ENCODE measurements around the gene ZDHHC3.
A peak's percentile ranks its signal among the peaks of the same experiment; 100 is the strongest.

Gene ZDHHC3

DNA sequence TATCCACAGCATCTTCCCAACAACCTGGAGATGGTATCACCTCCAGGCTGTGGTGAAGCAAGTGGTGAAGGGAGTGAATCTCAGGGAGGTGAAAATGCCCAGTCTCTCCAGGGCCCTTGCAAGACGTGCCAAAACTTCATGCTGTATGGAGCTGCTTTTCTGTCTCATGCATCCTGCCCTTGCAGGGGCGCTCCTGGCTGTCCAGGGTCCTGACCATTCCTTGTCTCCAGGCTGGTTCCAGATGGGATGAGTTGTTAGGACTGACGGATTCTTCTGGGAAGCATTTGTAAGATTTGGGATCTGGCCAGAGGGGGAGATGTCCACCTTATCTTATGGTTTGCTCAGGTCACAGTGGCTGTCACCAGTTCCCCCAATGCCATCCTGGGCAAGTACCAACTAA lies 85.7 kb downstream of the ZDHHC3 start:
- no peak overlapping the region for H2BK12ac ChIP-seq (ENCODE audit: low read length)
- no peaks in the 10 kb centered on the region for H3K79me2 ChIP-seq (ENCODE audit: control insufficient read depth, insufficient read depth, low read length, poor library complexity)
- no peak overlapping the region for H3K18ac ChIP-seq (ENCODE audit: low read length)
- no peak overlapping the region for H3K4me2 ChIP-seq (ENCODE audit: low read length)
- H3K27ac ChIP-seq (ENCODE audit: low read depth, low read length) = no peak overlapping the region
- no peak overlapping the region for H2BK120ac ChIP-seq (ENCODE audit: insufficient read depth, low read length, poor library complexity)
- no peak overlapping the region for H4K12ac ChIP-seq (ENCODE audit: low read depth, low read length)
- H3K9me3 ChIP-seq (ENCODE audit: insufficient read depth, low read depth, low read length) = no peaks in the 10 kb centered on the region
- H2BK5ac ChIP-seq (ENCODE audit: low read depth, low read length, poor library complexity) = no peak overlapping the region
- H3K36me3 ChIP-seq (ENCODE audit: control insufficient read depth in 1 of 2, insufficient read depth in 2 of 2, low read length in 2 of 2) = no peaks in the 10 kb centered on the region
- H4K8ac ChIP-seq (ENCODE audit: low read depth, low read length) = no peak overlapping the region
- H4K91ac ChIP-seq (ENCODE audit: low read depth, low read length) = no peak overlapping the region
- H2AK5ac ChIP-seq (ENCODE audit: low read length) = no peak overlapping the region
- H3K27me3 ChIP-seq (ENCODE audit: insufficient read depth, low read length) = no peaks in the 10 kb centered on the region
- H3K4me1 ChIP-seq (ENCODE audit: control insufficient read depth in 1 of 2, insufficient read depth in 2 of 2, low read length in 2 of 2) = peaks cover 2 to 7% of the 10 kb centered on the region in 2 experiments
- H2AFZ ChIP-seq (ENCODE audit: insufficient read depth, low read length, poor library complexity) = no peak overlapping the region
- WGBS (ENCODE audit: extremely low coverage, insufficient coverage, insufficient read length) = no CpG with 5 or more reads among the region's 3 CpGs
- DNase-seq = no peak
- no peak overlapping the region for H3K4me3 ChIP-seq (ENCODE audit: low read depth, low read length)
- no peaks in the 10 kb centered on the region for H3K79me1 ChIP-seq (ENCODE audit: low read length)
- no peak overlapping the region for H3K23ac ChIP-seq (ENCODE audit: low read length)
- H3K9ac ChIP-seq (ENCODE audit: low read length) = no peak overlapping the region
- H3K4ac ChIP-seq (ENCODE audit: low read depth, low read length) = no peak overlapping the region
- H3K14ac ChIP-seq (ENCODE audit: low read length) = no peak overlapping the region

DNA sequence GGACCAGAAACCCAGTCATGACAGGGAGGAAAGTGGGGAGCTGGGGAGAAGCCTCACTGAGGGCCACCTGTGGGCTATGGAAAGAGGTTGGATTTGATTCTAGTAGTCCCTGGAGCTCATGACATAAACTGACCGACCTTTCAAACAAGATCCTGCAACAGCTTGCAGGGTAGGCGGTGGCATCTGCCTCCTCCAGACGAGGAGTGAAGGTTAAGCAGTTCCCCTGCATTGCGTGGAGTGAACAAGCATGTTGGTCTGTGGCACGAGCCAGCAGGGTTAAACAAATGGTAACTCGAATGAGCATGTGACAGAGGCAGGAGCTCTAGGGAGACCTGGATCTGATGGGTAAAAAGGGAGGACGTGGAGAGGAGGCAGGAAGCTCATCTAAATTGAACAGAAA lies 88.9 kb downstream of the ZDHHC3 start:
- no peak overlapping the region for H3K27ac ChIP-seq (ENCODE audit: low read depth, low read length)
- peaks cover 3% of the 10 kb centered on the region for H3K9me3 ChIP-seq (ENCODE audit: insufficient read depth, low read depth, low read length)
- peaks cover 17% of the 10 kb centered on the region in 2 experiments for H3K4me1 ChIP-seq (ENCODE audit: control insufficient read depth in 1 of 2, insufficient read depth in 2 of 2, low read length in 2 of 2)
- H3K23ac ChIP-seq (ENCODE audit: low read length) = no peak overlapping the region
- H3K4me3 ChIP-seq (ENCODE audit: low read depth, low read length) = no peak overlapping the region
- no peak overlapping the region for H2BK120ac ChIP-seq (ENCODE audit: insufficient read depth, low read length, poor library complexity)
- no peak overlapping the region for H2AFZ ChIP-seq (ENCODE audit: insufficient read depth, low read length, poor library complexity)
- no peak overlapping the region for H2BK5ac ChIP-seq (ENCODE audit: low read depth, low read length, poor library complexity)
- no peak overlapping the region for H3K4ac ChIP-seq (ENCODE audit: low read depth, low read length)
- H4K91ac ChIP-seq (ENCODE audit: low read depth, low read length) = no peak overlapping the region
- H3K18ac ChIP-seq (ENCODE audit: low read length) = no peak overlapping the region
- no peak overlapping the region for H3K14ac ChIP-seq (ENCODE audit: low read length)
- no peak overlapping the region for H2AK5ac ChIP-seq (ENCODE audit: low read length)
- no peaks in the 10 kb centered on the region for H3K36me3 ChIP-seq (ENCODE audit: control insufficient read depth in 1 of 2, insufficient read depth in 2 of 2, low read length in 2 of 2)
- no peak overlapping the region for H3K9ac ChIP-seq (ENCODE audit: low read length)
- H4K12ac ChIP-seq (ENCODE audit: low read depth, low read length) = no peak overlapping the region
- no peaks in the 10 kb centered on the region for H3K79me2 ChIP-seq (ENCODE audit: control insufficient read depth, insufficient read depth, low read length, poor library complexity)
- no peak for DNase-seq
- H2BK12ac ChIP-seq (ENCODE audit: low read length) = no peak overlapping the region
- H3K4me2 ChIP-seq (ENCODE audit: low read length) = no peak overlapping the region
- WGBS (ENCODE audit: extremely low coverage, insufficient coverage, insufficient read length) = no CpG with 5 or more reads among the region's 7 CpGs
- no peaks in the 10 kb centered on the region for H3K27me3 ChIP-seq (ENCODE audit: insufficient read depth, low read length)
- H4K8ac ChIP-seq (ENCODE audit: low read depth, low read length) = no peak overlapping the region
- H3K79me1 ChIP-seq (ENCODE audit: low read length) = peaks cover 5% of the 10 kb centered on the region

DNA sequence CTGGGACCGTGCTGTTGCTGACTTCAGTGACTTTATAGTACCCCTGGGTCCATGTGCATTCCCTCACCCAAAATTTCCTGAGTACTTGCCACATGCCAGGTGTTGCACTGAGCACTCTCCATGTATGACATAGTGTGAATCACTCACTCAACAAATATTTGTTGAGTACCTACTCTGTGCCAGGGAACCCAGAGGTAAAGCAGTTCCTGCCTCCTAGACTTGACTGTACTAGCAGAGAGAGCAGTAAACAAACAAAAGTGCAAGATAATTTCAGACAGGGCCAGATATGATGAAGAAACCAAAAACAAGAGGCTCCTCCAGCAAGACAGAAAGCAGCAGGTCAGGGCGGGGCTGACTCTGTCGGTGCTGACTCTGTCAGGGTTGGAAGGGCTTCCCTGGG lies 89.4 kb downstream of the ZDHHC3 start:
- peak overlapping the region; percentile 42 for H2BK12ac ChIP-seq (ENCODE audit: low read length)
- H3K79me2 ChIP-seq (ENCODE audit: control insufficient read depth, insufficient read depth, low read length, poor library complexity) = no peaks in the 10 kb centered on the region
- H3K4me3 ChIP-seq (ENCODE audit: low read depth, low read length) = no peak overlapping the region
- H4K12ac ChIP-seq (ENCODE audit: low read depth, low read length) = no peak overlapping the region
- no CpG with 5 or more reads among the region's 3 CpGs for WGBS (ENCODE audit: extremely low coverage, insufficient coverage, insufficient read length)
- H2AFZ ChIP-seq (ENCODE audit: insufficient read depth, low read length, poor library complexity) = no peak overlapping the region
- H3K36me3 ChIP-seq (ENCODE audit: control insufficient read depth in 1 of 2, insufficient read depth in 2 of 2, low read length in 2 of 2) = no peaks in the 10 kb centered on the region
- H3K23ac ChIP-seq (ENCODE audit: low read length) = no peak overlapping the region
- no peaks in the 10 kb centered on the region for H3K27me3 ChIP-seq (ENCODE audit: insufficient read depth, low read length)
- H3K9me3 ChIP-seq (ENCODE audit: insufficient read depth, low read depth, low read length) = peaks cover 3% of the 10 kb centered on the region
- no peak overlapping the region for H3K4me2 ChIP-seq (ENCODE audit: low read length)
- no peak overlapping the region for H3K18ac ChIP-seq (ENCODE audit: low read length)
- H3K4ac ChIP-seq (ENCODE audit: low read depth, low read length) = no peak overlapping the region
- H3K4me1 ChIP-seq (ENCODE audit: control insufficient read depth in 1 of 2, insufficient read depth in 2 of 2, low read length in 2 of 2) = peaks cover 17 to 19% of the 10 kb centered on the region in 2 experiments
- no peak overlapping the region for H3K9ac ChIP-seq (ENCODE audit: low read length)
- no peak overlapping the region for H3K14ac ChIP-seq (ENCODE audit: low read length)
- no peak overlapping the region for H2BK120ac ChIP-seq (ENCODE audit: insufficient read depth, low read length, poor library complexity)
- H2AK5ac ChIP-seq (ENCODE audit: low read length) = no peak overlapping the region
- H4K8ac ChIP-seq (ENCODE audit: low read depth, low read length) = no peak overlapping the region
- no peak overlapping the region for H2BK5ac ChIP-seq (ENCODE audit: low read depth, low read length, poor library complexity)
- DNase-seq = no peak
- peaks cover 5% of the 10 kb centered on the region for H3K79me1 ChIP-seq (ENCODE audit: low read length)
- H3K27ac ChIP-seq (ENCODE audit: low read depth, low read length) = no peak overlapping the region
- H4K91ac ChIP-seq (ENCODE audit: low read depth, low read length) = no peak overlapping the region

DNA sequence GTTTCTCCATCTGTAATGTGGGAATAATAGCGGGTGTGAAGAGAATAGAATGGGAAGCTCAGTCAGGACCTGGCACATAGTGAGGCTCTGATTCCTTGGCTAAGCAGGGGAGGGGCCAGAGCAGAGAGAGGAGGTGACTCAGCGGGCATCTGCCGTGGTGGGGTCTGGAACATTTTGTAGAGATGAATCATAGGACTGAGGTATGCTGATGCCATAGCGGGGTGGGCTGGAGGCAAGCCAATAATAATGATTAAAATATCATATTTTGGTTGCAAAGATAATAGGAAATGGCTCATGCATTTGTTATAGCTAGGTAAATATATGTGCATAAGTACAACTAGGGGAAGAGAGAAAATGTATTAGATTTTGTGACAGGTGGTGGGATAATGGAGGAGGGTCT lies 90.4 kb downstream of the ZDHHC3 start:
- DNase-seq = peak in 1 of 2 donors; percentile 4
- Histone ChIP-seq H3K23ac (ENCODE audit: low read length) (no peak overlapping the region), H2BK5ac (ENCODE audit: low read depth, low read length, poor library complexity) (no peak overlapping the region), H3K79me1 (ENCODE audit: low read length) (peaks cover 5% of the 10 kb centered on the region), H3K4me2 (ENCODE audit: low read length) (no peak overlapping the region), H3K4ac (ENCODE audit: low read depth, low read length) (no peak overlapping the region), H2BK12ac (ENCODE audit: low read length) (peak overlapping the region; percentile 21), H2AK5ac (ENCODE audit: low read length) (no peak overlapping the region), H3K9me3 (ENCODE audit: insufficient read depth, low read depth, low read length) (peaks cover 3% of the 10 kb centered on the region), H4K12ac (ENCODE audit: low read depth, low read length) (no peak overlapping the region), H3K36me3 (ENCODE audit: control insufficient read depth in 1 of 2, insufficient read depth in 2 of 2, low read length in 2 of 2) (no peaks in the 10 kb centered on the region), H3K9ac (ENCODE audit: low read length) (no peak overlapping the region), H3K27me3 (ENCODE audit: insufficient read depth, low read length) (no peaks in the 10 kb centered on the region), H3K27ac (ENCODE audit: low read depth, low read length) (no peak overlapping the region), H2BK120ac (ENCODE audit: insufficient read depth, low read length, poor library complexity) (no peak overlapping the region), H2AFZ (ENCODE audit: insufficient read depth, low read length, poor library complexity) (no peak overlapping the region), H3K4me1 (ENCODE audit: control insufficient read depth in 1 of 2, insufficient read depth in 2 of 2, low read length in 2 of 2) (peaks cover 17 to 19% of the 10 kb centered on the region in 2 experiments), H4K8ac (ENCODE audit: low read depth, low read length) (no peak overlapping the region), H3K4me3 (ENCODE audit: low read depth, low read length) (no peak overlapping the region), H3K18ac (ENCODE audit: low read length) (no peak overlapping the region), H3K14ac (ENCODE audit: low read length) (no peak overlapping the region), H4K91ac (ENCODE audit: low read depth, low read length) (peak overlapping the region; percentile 21), H3K79me2 (ENCODE audit: control insufficient read depth, insufficient read depth, low read length, poor library complexity) (no peaks in the 10 kb centered on the region)
- WGBS (ENCODE audit: extremely low coverage, insufficient coverage, insufficient read length) = no CpG with 5 or more reads among the region's 4 CpGs
